ENCODE measurements around the gene EIF2S3B. TPM values are rescaled to one million over a fixed set of nuclear protein-coding genes. Genes with fewer than 3 reads are reported as not detected.

EIF2S3B gene
- total RNA-seq, 4 donors from 2014 or later: 0.48 to 1.2 (median 0.95) TPM

DNA sequence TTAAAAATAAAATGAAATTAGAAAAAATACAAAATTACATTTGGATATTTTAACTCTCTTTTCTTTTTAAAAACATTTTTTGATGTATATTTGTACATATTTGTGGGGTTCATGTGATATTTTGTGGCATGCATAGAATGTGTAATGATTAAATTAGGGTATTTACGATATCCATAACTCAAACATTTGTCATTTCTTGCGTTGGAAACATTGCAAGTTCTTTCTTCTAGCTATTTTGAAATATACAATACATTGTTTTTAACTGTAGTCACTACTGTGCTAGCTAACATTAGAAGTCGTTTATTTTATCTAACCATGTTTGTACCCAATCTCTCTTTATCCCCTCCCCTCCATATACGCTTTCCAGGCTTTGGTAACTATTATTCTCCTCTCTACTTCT is 13.9 kb upstream of the EIF2S3B start:
- DNase-seq (ENCODE audit: low spot score in 2 of 2): no peak
- 72% methylated on average over 4 of the region's 4 CpGs for WGBS
- H3K36me3 ChIP-seq: no peaks in the 10 kb centered on the region
- no peaks in the 10 kb centered on the region for H3K27me3 ChIP-seq
- H3K4me3 ChIP-seq: no peak overlapping the region
- no peaks in the 10 kb centered on the region for H3K9me3 ChIP-seq
- H3K27ac ChIP-seq: no peak overlapping the region
- no peak for TF ChIP-seq POLR2AphosphoS5 (IDR thresholded peaks at IDR 0.05)
- no peak for TF ChIP-seq POLR2A (IDR thresholded peaks at IDR 0.05)
- TF ChIP-seq EP300 (IDR thresholded peaks at IDR 0.05): no peak
- TF ChIP-seq, protein P1, sequence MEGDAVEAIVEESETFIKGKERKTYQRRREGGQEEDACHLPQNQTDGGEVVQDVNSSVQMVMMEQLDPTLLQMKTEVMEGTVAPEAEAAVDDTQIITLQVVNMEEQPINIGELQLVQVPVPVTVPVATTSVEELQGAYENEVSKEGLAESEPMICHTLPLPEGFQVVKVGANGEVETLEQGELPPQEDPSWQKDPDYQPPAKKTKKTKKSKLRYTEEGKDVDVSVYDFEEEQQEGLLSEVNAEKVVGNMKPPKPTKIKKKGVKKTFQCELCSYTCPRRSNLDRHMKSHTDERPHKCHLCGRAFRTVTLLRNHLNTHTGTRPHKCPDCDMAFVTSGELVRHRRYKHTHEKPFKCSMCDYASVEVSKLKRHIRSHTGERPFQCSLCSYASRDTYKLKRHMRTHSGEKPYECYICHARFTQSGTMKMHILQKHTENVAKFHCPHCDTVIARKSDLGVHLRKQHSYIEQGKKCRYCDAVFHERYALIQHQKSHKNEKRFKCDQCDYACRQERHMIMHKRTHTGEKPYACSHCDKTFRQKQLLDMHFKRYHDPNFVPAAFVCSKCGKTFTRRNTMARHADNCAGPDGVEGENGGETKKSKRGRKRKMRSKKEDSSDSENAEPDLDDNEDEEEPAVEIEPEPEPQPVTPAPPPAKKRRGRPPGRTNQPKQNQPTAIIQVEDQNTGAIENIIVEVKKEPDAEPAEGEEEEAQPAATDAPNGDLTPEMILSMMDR (IDR thresholded peaks at IDR 0.05): no peak
- H3K4me1 ChIP-seq: no peaks in the 10 kb centered on the region

DNA sequence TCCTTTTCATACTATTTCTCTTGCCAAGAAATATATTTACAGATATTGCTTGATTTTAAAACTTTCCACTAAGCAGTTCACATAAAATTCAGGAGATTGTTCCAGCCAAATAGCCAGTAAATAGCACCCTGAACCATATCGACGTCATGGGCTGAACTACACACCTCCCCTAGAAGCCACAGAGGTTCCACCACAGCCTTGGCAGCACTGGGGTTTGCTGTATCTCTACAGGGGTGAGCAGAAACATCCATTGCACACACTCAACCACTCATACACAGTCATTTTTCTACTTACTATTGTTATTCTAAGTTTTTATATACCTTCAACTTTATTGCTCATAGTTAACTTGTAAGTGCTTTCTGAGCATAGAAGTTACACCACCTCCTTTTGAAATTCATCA is 8.1 kb upstream of the EIF2S3B start:
- Histone ChIP-seq H3K4me3 (no peak overlapping the region), H3K36me3 (no peaks in the 10 kb centered on the region), H3K9me3 (no peaks in the 10 kb centered on the region), H3K27ac (no peak overlapping the region), H3K4me1 (no peaks in the 10 kb centered on the region), H3K27me3 (no peaks in the 10 kb centered on the region)
- TF ChIP-seq POLR2AphosphoS5 (IDR thresholded peaks at IDR 0.05) (no peak), POLR2A (IDR thresholded peaks at IDR 0.05) (no peak), EP300 (IDR thresholded peaks at IDR 0.05) (no peak)
- TF ChIP-seq, protein P1 (IDR thresholded peaks at IDR 0.05): no peak
- no peak for DNase-seq (ENCODE audit: low spot score in 2 of 2)
- WGBS: 55% methylated on average over 2 of the region's 2 CpGs

DNA sequence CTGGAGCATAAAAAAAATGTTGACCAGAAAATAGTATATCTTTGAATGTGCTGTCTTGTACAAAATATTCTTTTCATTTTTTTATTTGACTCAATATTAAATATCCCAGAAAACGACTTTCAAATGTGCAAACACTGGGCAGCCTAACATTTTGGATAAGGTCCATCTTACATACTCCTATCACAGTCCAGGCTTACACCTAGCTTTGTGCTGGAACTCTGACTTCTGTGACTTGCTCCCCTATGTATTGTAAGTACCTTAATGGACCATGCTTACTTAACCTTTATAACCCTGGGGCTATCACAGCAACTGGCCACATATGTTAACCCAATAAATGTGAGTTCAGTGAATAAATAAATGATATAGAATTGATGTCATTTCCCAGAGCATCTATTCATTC is 7.6 kb upstream of the EIF2S3B start:
- Histone ChIP-seq H3K4me1 (no peaks in the 10 kb centered on the region), H3K9me3 (no peaks in the 10 kb centered on the region), H3K36me3 (no peaks in the 10 kb centered on the region), H3K27ac (no peak overlapping the region), H3K27me3 (no peaks in the 10 kb centered on the region), H3K4me3 (no peak overlapping the region)
- TF ChIP-seq, protein P1 (IDR thresholded peaks at IDR 0.05): no peak
- no peak for TF ChIP-seq EP300 (IDR thresholded peaks at IDR 0.05)
- no peak for DNase-seq (ENCODE audit: low spot score in 2 of 2)
- WGBS: 36% methylated on average over 1 of the region's 1 CpG

DNA sequence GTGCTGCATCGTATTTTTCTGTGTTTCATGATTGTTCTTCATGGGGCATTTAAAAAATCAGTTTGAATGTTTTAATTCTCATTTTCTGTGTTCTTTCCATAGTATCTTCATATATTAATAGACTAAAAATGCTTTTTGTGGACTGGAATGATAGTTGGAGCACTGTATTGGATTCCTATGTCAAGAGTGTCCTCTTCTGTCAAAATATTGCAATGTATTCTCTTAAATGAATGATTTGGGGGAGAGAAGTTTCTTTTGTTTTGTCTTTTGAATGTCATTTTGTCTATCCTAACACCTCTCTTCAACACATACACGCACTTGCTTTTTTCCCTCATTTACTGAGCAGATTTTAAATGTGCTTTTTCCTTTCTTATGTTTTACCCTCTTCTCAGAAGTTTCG is 4.7 kb upstream of the EIF2S3B start:
- Histone ChIP-seq H3K9me3 (no peaks in the 10 kb centered on the region), H3K27ac (no peak overlapping the region), H3K36me3 (no peaks in the 10 kb centered on the region), H3K27me3 (no peaks in the 10 kb centered on the region), H3K4me3 (no peak overlapping the region), H3K4me1 (no peaks in the 10 kb centered on the region)
- no peak for DNase-seq (ENCODE audit: low spot score in 2 of 2)
- 47% methylated on average over 3 of the region's 3 CpGs for WGBS
- TF ChIP-seq POLR2AphosphoS5 (IDR thresholded peaks at IDR 0.05) (no peak), POLR2A (IDR thresholded peaks at IDR 0.05) (no peak), EP300 (IDR thresholded peaks at IDR 0.05) (no peak)
- TF ChIP-seq, protein P1 (IDR thresholded peaks at IDR 0.05): no peak

DNA sequence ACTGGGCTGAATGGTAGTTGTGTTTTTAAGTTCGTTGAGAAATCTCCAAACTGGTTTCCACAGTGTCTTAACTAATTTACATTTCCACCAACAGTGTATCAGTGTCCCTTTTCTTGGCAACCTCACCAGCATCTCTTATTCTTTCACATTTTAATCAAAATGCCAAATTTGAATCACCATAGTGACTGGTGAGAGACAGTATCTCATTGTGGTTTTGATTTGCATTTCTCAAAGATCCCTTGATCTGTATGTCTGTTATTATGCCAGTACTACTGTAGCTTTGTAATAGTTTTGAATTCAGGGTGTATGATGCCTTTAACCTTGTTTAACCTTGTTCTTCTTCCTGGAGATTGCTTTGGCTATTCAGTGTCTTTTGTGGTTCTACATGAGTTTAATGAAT is 2.2 kb upstream of the EIF2S3B start:
- no peaks in the 10 kb centered on the region for H3K36me3 ChIP-seq
- WGBS: 76% methylated on average over 1 of the region's 1 CpG
- H3K4me1 ChIP-seq: no peaks in the 10 kb centered on the region
- TF ChIP-seq, protein P1 (IDR thresholded peaks at IDR 0.05): no peak
- no peak for TF ChIP-seq POLR2A (IDR thresholded peaks at IDR 0.05)
- no peak for TF ChIP-seq EP300 (IDR thresholded peaks at IDR 0.05)
- TF ChIP-seq POLR2AphosphoS5 (IDR thresholded peaks at IDR 0.05): no peak
- no peak overlapping the region for H3K27ac ChIP-seq
- H3K4me3 ChIP-seq: no peak overlapping the region
- H3K9me3 ChIP-seq: no peaks in the 10 kb centered on the region
- DNase-seq (ENCODE audit: low spot score in 2 of 2): no peak
- no peaks in the 10 kb centered on the region for H3K27me3 ChIP-seq

Measured in suprapubic skin (tissue), 4 donors.